Medulla oblongata (tissue), 1 donor: Measurements from ENCODE around the gene RPS6KA5.
"Not testable (repeated sequence)": the region's sequence is repeated elsewhere in the genome, so short reads cannot be mapped to it uniquely, and the experiment has no call there.

ENCODE experiments used
- DNase-seq: peaks from one replicate; pipeline ENCODE4 v3.0.0-alpha.2; 2015; ENCODE audit errors: extremely low spot score

The RPS6KA5 gene

GRCh38 chr14:90986510-90986909 is 73.9 kb downstream of the RPS6KA5 start:
- DNase-seq, result no peak

- no peak for DNase-seq
These were observed 74.7 kb downstream of the RPS6KA5 start for GRCh38 chr14:90985601-90986242.

GRCh38 chr14:90983560-90983959 is 76.9 kb downstream of the RPS6KA5 start:
- DNase-seq, result no peak

GRCh38 chr14:90981636-90982035 is 78.8 kb downstream of the RPS6KA5 start:
- no peak for DNase-seq

- not testable (repeated sequence) for DNase-seq
These were observed 79.8 kb downstream of the RPS6KA5 start for GRCh38 chr14:90980636-90981035.

GRCh38 chr14:90979515-90979914 is 80.9 kb downstream of the RPS6KA5 start:
- DNase-seq, result peak; percentile 48

- no peak for DNase-seq
These were observed 84.3 kb downstream of the RPS6KA5 start for GRCh38 chr14:90976101-90976500.

GRCh38 chr14:90971687-90972086 is 88.8 kb downstream of the RPS6KA5 start:
- no peak for DNase-seq

GRCh38 chr14:90970167-90970600 is 90.3 kb downstream of the RPS6KA5 start:
- DNase-seq, result no peak

- peak; percentile 29 for DNase-seq
These were observed 90.8 kb downstream of the RPS6KA5 start for GRCh38 chr14:90969531-90970166.

GRCh38 chr14:90968025-90968424 is 92.4 kb downstream of the RPS6KA5 start:
- DNase-seq, result no peak

- no peak for DNase-seq
These were observed 93.9 kb downstream of the RPS6KA5 start for GRCh38 chr14:90966493-90966892.

- no peak for DNase-seq
These were observed 94.7 kb downstream of the RPS6KA5 start for GRCh38 chr14:90965765-90966164.

GRCh38 chr14:90963343-90963742 is 97.1 kb downstream of the RPS6KA5 start:
- no peak for DNase-seq

- no peak for DNase-seq
These were observed 97.8 kb downstream of the RPS6KA5 start for GRCh38 chr14:90962505-90963109.

- no peak for DNase-seq
These were observed 99.6 kb downstream of the RPS6KA5 start for GRCh38 chr14:90960818-90961217.

GRCh38 chr14:90959344-90959743 is 101.1 kb downstream of the RPS6KA5 start:
- DNase-seq, result no peak

- DNase-seq, result no peak
These were observed 104.2 kb downstream of the RPS6KA5 start for GRCh38 chr14:90956273-90956672.

- DNase-seq, result not testable (repeated sequence)
These were observed 106.8 kb downstream of the RPS6KA5 start for GRCh38 chr14:90953643-90954042.

- DNase-seq, result no peak
These were observed 117.1 kb downstream of the RPS6KA5 start for GRCh38 chr14:90943367-90943766.

GRCh38 chr14:90942511-90942910 is 117.9 kb downstream of the RPS6KA5 start:
- no peak for DNase-seq

- no peak for DNase-seq
These were observed 118.7 kb downstream of the RPS6KA5 start for GRCh38 chr14:90941706-90942105.

- DNase-seq, result no peak
These were observed 120.0 kb downstream of the RPS6KA5 start for GRCh38 chr14:90940318-90940962.
